Ectodermal cell (in vitro differentiated cells): ENCODE results near the gene DCUN1D2.

Experiments
- H3K27ac ChIP-seq: 2 replicates; pipeline ENCODE4 v1.7.0; 2013; ENCODE audit warnings: mild to moderate bottlenecking, low read depth, low read length; ENCODE audit not compliant: insufficient read depth, poor library complexity, severe bottlenecking
- H3K27me3 ChIP-seq: 2 replicates; pipeline ENCODE4 v1.7.0; 2013; ENCODE audit warnings: mild to moderate bottlenecking, low read length; ENCODE audit not compliant: insufficient read depth, control insufficient read depth, poor library complexity, severe bottlenecking
- H3K36me3 ChIP-seq: one replicate; pipeline ENCODE4 v1.7.0; 2013; ENCODE audit warnings: low read length; ENCODE audit not compliant: control insufficient read depth, insufficient read depth
- H3K4me1 ChIP-seq: one replicate; pipeline ENCODE4 v1.7.0; 2013; ENCODE audit warnings: low read length; ENCODE audit not compliant: control insufficient read depth, insufficient read depth
- H3K4me3 ChIP-seq: 2 replicates; pipeline ENCODE4 v1.7.0; 2013; ENCODE audit warnings: low read depth, low read length, control low read depth; ENCODE audit not compliant: insufficient read depth
- H3K9me3 ChIP-seq: 2 replicates; pipeline ENCODE4 v1.7.0; 2013; ENCODE audit warnings: mild to moderate bottlenecking, low read length, moderate library complexity; ENCODE audit not compliant: control insufficient read depth
- WGBS, 2 experiments: methylation state at CpG; one replicate each; pipeline ENCODE4 v1.1.7; 2013; ENCODE audit warnings: missing lambda C conversion rate in 2 of 2; 5-methylcytosine and 5-hydroxymethylcytosine counted together

The DCUN1D2 gene

DNA sequence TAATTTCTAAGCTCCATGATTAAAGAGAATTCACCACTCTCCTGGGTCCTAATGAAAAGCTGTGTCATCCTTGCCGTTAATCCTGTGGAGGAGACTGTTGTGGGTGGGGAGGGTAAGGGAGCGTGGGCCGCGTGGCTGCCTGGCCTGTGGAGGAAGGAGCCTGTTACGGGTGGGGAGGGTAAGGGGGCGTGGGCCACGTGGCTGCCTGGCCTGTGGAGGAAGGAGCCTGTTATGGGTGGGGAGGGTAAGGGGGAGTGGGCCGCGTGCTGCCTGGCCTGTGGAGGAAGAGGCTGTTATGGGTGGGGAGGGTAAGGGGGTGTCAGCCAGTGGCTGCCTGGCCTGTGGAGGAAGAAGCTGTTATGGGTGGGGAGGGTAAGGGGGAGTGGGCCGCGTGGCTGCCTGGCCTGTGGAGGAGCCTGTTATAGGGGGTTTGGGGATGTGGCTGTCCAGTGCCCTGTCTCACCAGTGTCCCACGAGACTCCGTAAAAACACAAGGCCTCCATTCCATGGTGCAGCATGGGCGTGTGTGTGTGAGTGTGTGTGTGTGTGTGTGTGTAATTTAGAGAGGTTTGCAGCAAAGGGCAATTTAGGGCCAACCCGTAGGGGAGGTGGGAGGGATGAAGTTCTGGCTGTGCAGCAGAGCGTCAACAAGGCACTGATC is 15.6 kb upstream of the DCUN1D2 start:
- no peaks in the 10 kb centered on the region for H3K9me3 ChIP-seq
- H3K27ac ChIP-seq = no peak overlapping the region
- WGBS, 2 experiments = 90 to 94% methylated on average over 16 of the region's 16 CpGs
- H3K36me3 ChIP-seq = peaks cover 22% of the 10 kb centered on the region
- H3K4me1 ChIP-seq = no peaks in the 10 kb centered on the region
- no peaks in the 10 kb centered on the region for H3K27me3 ChIP-seq
- no peak overlapping the region for H3K4me3 ChIP-seq

DNA sequence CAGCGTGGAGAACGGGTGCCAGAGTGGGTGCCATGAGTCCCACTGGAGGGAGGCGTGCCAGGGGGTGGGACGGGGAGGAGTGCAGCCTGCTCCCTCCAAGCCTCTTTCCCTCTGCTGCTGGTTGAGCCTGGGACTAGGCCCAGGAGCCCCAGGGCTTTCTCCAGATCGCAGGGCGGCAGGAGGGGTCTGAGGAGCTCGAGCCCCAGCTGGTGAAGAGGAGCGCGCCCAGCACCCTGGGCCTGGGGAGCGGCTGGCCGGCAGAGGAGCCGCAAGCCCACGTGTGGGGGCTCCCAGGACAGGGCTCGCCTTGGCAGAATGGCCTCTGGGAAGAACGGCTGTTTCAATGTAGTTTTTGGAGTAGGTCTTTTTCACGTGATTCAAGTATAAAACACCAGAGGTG is 12.2 kb upstream of the DCUN1D2 start:
- Histone ChIP-seq H3K27me3 (no peaks in the 10 kb centered on the region), H3K27ac (no peak overlapping the region), H3K4me3 (no peak overlapping the region), H3K36me3 (peaks cover 27% of the 10 kb centered on the region), H3K9me3 (no peaks in the 10 kb centered on the region), H3K4me1 (no peaks in the 10 kb centered on the region)
- 91 to 96% methylated on average over 16 of the region's 16 CpGs for WGBS, 2 experiments

DNA sequence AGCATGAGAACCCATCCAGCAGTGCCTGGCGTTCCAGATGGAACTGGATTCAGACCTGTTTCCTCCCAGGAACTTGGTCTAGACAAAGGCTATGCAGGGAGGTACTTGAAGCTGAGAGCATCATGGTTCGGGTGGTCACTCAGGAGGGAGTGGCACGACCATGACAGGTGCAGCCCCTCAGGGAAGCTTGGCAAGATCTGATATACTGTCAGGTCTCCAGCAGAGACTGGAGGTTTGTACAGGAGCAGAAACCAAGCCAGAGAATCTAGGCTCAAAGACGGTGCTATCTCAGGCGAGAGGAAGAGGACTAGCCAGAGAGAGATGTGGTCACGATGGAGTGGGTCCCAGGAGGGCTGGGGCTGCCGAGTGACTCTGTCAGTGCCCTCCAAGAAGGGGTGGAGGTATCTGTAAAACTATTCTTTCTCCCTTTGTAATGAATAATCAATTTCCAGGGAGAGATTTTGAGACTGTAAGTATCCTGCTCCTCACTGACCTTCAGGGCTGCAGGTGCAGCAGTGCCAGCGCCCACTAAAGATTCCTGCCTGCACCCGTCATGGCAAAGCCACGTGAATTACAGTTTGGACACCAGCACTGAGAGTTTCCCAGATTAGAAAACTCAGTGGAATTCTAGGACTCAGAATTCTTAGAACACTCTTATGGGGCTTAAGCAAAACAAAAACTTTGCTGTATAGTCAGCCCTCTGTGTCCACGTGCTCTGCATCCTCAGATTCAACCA is 10.2 kb upstream of the DCUN1D2 start:
- Histone ChIP-seq H3K9me3 (no peaks in the 10 kb centered on the region), H3K36me3 (peaks cover 34% of the 10 kb centered on the region), H3K4me3 (no peak overlapping the region), H3K4me1 (peaks cover 5% of the 10 kb centered on the region), H3K27me3 (no peaks in the 10 kb centered on the region), H3K27ac (no peak overlapping the region)
- WGBS, 2 experiments = 84 to 85% methylated on average over 11 of the region's 11 CpGs

DNA sequence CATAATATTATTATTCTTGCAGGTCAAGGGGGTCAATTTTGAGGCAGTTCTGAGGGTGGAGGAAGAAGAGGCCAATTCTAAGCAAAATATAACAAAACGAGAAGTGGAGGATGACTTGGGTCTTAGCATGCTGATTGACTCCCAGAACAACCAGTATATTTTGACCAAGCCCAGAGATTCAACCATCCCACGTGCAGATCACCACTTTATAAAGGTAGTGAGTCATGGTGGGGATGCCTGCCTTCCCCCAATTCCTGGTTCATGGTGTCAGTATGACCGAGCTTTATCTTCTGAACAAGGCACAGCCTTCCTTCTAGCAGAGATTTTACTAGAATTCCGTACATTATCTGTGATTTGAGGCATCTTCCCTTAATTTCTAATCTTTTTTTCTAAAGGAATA is 9.4 kb upstream of the DCUN1D2 start:
- peaks cover 12% of the 10 kb centered on the region for H3K4me1 ChIP-seq
- H3K27ac ChIP-seq = no peak overlapping the region
- 93 to 94% methylated on average over 4 of the region's 4 CpGs for WGBS, 2 experiments
- H3K4me3 ChIP-seq = no peak overlapping the region
- peaks cover 34% of the 10 kb centered on the region for H3K36me3 ChIP-seq
- no peaks in the 10 kb centered on the region for H3K9me3 ChIP-seq
- no peaks in the 10 kb centered on the region for H3K27me3 ChIP-seq

DNA sequence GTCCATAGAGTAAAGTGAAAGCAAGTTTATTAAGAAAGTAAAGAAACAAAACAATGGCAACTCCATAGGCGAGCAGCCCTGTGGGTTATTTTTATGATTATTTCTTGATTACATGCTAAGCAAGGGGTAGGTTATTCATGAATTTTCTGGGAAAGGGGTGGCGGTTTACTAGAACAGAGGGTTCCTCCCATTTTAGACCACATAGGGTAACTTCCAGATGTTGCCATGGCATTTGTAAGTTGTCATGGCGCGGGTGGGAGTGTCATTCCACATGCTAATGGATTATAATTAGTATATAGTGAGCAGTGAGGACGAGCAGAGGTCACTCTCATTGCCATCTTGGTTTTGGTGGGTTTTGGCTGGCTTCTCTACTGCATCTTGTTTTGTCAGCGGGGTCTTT is 8.4 kb upstream of the DCUN1D2 start:
- Histone ChIP-seq H3K4me1 (peaks cover 12% of the 10 kb centered on the region), H3K27ac (no peak overlapping the region), H3K36me3 (peaks cover 30% of the 10 kb centered on the region), H3K27me3 (no peaks in the 10 kb centered on the region), H3K9me3 (no peaks in the 10 kb centered on the region), H3K4me3 (no peak overlapping the region)
- 86 to 88% methylated on average over 6 of the region's 6 CpGs for WGBS, 2 experiments

DNA sequence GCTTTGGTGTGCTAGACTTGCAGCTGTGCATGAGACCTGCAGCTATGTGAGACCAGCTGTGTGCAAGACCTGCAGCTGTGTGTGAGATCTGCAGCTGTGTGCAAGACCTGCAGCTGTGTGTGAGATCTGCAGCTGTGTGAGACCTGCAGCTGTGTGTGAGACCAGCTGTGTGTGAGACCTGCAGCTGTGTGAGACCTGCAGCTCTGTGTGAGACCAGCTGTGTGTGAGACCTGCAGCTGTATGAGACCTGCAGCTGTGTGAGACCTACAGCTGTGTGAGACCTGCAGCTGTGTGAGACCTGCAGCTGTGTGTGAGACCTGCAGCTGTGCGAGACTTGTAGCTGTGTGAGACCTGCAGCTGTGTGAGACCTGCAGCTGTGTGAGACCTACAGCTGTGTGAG is 6.7 kb upstream of the DCUN1D2 start:
- Histone ChIP-seq H3K4me1 (peaks cover 12% of the 10 kb centered on the region), H3K27me3 (no peaks in the 10 kb centered on the region), H3K9me3 (no peaks in the 10 kb centered on the region), H3K27ac (no peak overlapping the region), H3K36me3 (peaks cover 24% of the 10 kb centered on the region), H3K4me3 (no peak overlapping the region)
- WGBS, 2 experiments = 39 to 49% methylated on average over 1 of the region's 1 CpG

DNA sequence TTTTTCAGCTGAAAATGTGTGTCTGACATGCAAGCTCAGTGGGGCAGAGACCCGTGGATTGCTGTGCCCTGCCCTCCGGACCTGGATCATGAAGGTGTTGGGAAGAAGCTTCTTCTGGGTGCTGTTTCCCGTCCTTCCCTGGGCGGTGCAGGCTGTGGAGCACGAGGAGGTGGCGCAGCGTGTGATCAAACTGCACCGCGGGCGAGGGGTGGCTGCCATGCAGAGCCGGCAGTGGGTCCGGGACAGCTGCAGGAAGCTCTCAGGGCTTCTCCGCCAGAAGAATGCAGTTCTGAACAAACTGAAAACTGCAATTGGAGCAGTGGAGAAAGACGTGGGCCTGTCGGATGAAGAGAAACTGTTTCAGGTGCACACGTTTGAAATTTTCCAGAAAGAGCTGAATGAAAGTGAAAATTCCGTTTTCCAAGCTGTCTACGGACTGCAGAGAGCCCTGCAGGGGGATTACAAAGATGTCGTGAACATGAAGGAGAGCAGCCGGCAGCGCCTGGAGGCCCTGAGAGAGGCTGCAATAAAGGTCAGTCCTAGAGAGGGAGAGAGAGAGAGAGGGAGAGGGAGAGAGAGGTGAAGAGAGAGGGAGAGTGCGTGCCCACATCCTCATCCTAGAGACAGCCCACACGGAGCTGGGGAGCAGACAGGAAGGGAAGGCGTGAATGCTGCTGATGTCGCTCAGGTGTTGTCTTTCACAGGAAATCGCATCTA is 5.1 kb upstream of the DCUN1D2 start:
- Histone ChIP-seq H3K4me3 (no peak overlapping the region), H3K27ac (no peak overlapping the region), H3K36me3 (peaks cover 21% of the 10 kb centered on the region), H3K27me3 (no peaks in the 10 kb centered on the region), H3K4me1 (peaks cover 12% of the 10 kb centered on the region), H3K9me3 (no peaks in the 10 kb centered on the region)
- WGBS, 2 experiments = 18 to 24% methylated on average over 26 of the region's 26 CpGs

DNA sequence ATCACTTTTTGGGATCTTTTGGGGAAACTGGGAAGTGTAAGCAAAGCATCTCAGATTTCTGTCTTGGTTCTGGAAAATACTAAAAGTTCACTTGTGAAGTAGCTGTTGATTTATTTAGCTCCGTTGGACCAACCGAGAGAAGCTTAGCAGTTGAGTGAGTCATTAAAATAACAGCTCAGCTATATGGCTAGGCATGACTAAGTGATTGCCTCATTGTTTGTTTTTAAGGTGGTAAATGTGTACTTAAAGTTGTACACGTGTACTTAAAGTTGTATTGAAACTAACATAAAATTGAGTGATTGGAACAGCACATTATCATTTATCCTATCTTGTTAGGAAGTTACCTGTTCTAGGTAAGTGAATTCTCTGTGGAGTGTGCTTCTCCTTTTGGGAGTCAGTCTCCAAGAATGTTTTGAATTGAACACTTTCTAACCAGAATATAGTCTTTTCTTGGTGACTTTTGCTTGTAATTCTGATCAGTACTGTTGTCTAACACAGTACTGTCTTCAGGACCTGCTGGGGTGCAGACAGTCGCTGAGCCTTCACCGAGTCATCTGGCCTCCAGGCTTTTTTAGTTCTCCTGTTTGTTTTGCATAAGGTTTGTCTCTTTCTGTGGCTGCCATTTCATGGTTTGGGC is 2.9 kb upstream of the DCUN1D2 start:
- Histone ChIP-seq H3K36me3 (peaks cover 12% of the 10 kb centered on the region), H3K27me3 (no peaks in the 10 kb centered on the region), H3K4me3 (no peak overlapping the region), H3K9me3 (no peaks in the 10 kb centered on the region), H3K4me1 (peaks cover 27% of the 10 kb centered on the region), H3K27ac (peak overlapping the region; percentile 17)
- 31 to 46% methylated on average over 5 of the region's 5 CpGs for WGBS, 2 experiments

DNA sequence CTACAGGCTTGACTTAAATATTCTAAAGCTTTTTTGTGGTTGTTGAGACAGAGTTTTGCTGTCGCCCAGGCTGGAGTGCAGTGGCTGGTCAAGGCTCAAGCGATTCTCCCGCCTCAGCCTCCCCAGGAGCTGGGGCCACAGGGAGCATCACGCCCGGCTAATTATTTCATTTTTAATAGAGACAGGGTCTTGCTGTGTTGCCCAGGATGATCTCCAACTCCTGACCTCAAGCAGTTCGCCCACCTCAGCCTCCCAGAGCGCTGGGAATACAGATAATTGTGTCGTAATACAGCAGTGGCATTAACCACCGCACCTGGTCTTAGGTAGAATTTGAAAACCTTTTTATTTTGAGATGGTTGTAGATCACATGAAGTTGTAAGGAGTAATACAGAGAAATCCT is 1.5 kb upstream of the DCUN1D2 start:
- 50 to 57% methylated on average over 9 of the region's 9 CpGs for WGBS, 2 experiments
- H3K27ac ChIP-seq = no peak overlapping the region
- peaks cover 27% of the 10 kb centered on the region for H3K4me1 ChIP-seq
- H3K4me3 ChIP-seq = peak overlapping the region; percentile 69
- no peaks in the 10 kb centered on the region for H3K27me3 ChIP-seq
- H3K36me3 ChIP-seq = peaks cover 1% of the 10 kb centered on the region
- H3K9me3 ChIP-seq = no peaks in the 10 kb centered on the region

DNA sequence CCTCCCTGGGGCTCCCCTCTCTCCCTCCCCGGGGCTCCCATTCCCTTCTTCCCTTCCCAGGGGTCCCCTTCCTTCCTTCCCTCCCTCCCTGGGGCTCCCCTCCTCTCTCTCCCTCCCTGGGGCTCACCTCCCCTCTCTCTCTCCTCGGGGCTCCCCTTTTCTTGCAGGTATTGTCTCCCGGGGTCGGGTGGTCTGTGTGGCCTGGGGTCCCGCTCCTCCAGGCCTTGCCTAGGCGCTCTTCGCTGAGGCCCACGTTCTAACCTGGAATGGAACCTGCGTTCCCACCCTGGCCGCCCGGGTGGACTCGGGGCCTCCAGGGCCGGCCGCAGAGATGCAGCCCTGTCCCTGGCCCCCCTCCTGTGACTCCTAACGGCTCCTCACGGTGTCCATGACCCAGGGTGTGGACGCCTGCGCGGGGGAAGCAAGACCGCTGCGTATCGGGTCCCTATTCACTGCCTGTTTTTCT is 940 bp upstream of the DCUN1D2 start:
- H3K9me3 ChIP-seq = no peaks in the 10 kb centered on the region
- H3K4me1 ChIP-seq = peaks cover 27% of the 10 kb centered on the region
- WGBS, 2 experiments = 1% methylated on average over 22 of the region's 22 CpGs
- no peaks in the 10 kb centered on the region for H3K36me3 ChIP-seq
- H3K27ac ChIP-seq = peak overlapping the region; percentile 19
- no peaks in the 10 kb centered on the region for H3K27me3 ChIP-seq
- H3K4me3 ChIP-seq = peak overlapping the region; percentile 69
